ENCODE results near the gene POLR2E. TPM values are rescaled to one million over a fixed set of nuclear protein-coding genes. Genes with fewer than 3 reads are reported as not detected.
A peak's percentile ranks its signal among the peaks of the same experiment; 100 is the strongest.

POLR2E gene
- polyA plus RNA-seq, 1 of the 3 experiments (the other 2 are of a cell fraction), result 283 TPM

DNA sequence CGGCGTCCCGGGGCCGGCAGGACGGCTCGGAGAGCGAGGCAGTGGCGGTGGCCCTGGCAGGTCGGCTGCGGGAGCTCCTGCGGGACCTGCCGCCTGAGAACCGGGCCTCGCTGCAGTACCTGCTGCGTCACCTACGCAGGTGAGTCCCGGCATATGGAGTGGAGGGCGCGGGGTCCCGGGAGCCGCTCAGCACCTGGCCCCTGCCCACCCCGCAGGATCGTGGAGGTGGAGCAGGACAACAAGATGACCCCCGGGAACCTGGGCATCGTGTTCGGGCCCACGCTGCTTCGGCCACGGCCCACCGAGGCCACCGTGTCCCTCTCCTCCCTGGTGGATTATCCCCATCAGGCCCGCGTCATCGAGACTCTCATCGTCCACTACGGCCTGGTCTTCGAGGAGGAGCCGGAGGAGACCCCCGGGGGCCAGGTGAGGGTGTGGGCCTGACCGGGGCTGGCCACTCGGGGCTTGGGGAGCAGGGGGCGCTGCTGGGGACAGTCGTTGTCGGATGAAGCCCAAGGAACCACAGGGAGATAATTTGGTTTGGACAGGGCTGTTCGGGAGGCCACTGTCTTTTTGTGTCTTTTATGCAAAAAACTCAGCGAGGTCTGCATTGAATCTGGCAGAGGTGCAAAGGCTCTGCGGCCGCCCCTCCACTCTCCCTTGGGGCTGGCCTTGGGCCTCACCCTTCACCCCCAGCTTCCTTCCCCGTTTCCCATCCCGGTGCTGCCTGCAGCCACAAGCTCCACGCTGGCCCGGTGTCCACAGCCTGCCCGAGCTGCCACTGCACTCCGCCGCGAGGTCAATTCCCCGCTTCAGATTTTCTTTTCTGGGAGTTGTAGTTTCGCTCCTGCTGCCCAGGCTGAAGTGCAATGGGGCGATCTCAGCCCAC, 12.0 kb downstream of the POLR2E start:
- CTCF ChIA-PET, result interaction anchor here (0.6 to 2.4 kb wide), 7 partner anchors 7 to 161 kb away, joined by 3 to 11 read pairs (median 5); no protein-coding TSS in a partner anchor
- TF ChIP-seq FOXM1 (IDR thresholded peaks at IDR 0.05; ENCODE audit: low read depth) (no peak), EP300 (IDR thresholded peaks at IDR 0.05; ENCODE audit: borderline replicate concordance in 1 of 2, low read depth in 1 of 2, low read length in 1 of 2) (no peak)
- TF ChIP-seq, protein P1, sequence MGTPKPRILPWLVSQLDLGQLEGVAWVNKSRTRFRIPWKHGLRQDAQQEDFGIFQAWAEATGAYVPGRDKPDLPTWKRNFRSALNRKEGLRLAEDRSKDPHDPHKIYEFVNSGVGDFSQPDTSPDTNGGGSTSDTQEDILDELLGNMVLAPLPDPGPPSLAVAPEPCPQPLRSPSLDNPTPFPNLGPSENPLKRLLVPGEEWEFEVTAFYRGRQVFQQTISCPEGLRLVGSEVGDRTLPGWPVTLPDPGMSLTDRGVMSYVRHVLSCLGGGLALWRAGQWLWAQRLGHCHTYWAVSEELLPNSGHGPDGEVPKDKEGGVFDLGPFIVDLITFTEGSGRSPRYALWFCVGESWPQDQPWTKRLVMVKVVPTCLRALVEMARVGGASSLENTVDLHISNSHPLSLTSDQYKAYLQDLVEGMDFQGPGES (IDR thresholded peaks at IDR 0.05; ENCODE audit: low read depth, low read length), result no peak
- TF ChIP-seq, protein P2, sequence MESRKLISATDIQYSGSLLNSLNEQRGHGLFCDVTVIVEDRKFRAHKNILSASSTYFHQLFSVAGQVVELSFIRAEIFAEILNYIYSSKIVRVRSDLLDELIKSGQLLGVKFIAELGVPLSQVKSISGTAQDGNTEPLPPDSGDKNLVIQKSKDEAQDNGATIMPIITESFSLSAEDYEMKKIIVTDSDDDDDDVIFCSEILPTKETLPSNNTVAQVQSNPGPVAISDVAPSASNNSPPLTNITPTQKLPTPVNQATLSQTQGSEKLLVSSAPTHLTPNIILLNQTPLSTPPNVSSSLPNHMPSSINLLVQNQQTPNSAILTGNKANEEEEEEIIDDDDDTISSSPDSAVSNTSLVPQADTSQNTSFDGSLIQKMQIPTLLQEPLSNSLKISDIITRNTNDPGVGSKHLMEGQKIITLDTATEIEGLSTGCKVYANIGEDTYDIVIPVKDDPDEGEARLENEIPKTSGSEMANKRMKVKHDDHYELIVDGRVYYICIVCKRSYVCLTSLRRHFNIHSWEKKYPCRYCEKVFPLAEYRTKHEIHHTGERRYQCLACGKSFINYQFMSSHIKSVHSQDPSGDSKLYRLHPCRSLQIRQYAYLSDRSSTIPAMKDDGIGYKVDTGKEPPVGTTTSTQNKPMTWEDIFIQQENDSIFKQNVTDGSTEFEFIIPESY (IDR thresholded peaks at IDR 0.05; ENCODE audit: borderline replicate concordance, low read depth), result no peak
- no peak overlapping the region for H3K9ac ChIP-seq
- no peak overlapping the region for H3K27ac ChIP-seq (ENCODE audit: low read depth in 2 of 2, low read length in 1 of 2)
- 37% methylated on average over 34 of the region's 59 CpGs for WGBS (ENCODE audit: low lambda C conversion rate)
- H3K4me2 ChIP-seq, result peak overlapping the region; percentile 82
- no peaks in the 10 kb centered on the region for H3K27me3 ChIP-seq (ENCODE audit: insufficient read depth)
- no peaks in the 10 kb centered on the region for H4K20me1 ChIP-seq (ENCODE audit: insufficient read depth)
- H3K9me2 ChIP-seq, result no peaks in the 10 kb centered on the region
- H3K4me3 ChIP-seq (ENCODE audit: low read depth in 2 of 2, low read length in 1 of 2), result peak overlapping the region; percentile 45 to 47
- no peaks in the 10 kb centered on the region for H3K79me2 ChIP-seq (ENCODE audit: insufficient read depth)
- H3K36me3 ChIP-seq (replicated peaks in 1 of 2; ENCODE audit: control insufficient read depth in 1 of 2, insufficient read depth in 2 of 2, low read length in 1 of 2), result peaks cover 0 to 9% of the 10 kb centered on the region in 2 experiments
- H3K9me3 ChIP-seq, result no peaks in the 10 kb centered on the region
- H3K4me1 ChIP-seq (ENCODE audit: control insufficient read depth in 1 of 2, insufficient read depth in 2 of 2, low read depth in 1 of 2, low read length in 1 of 2), result peaks cover 0 to 22% of the 10 kb centered on the region in 2 experiments; a peak in 2 of 4 replicates
- POLR2A ChIA-PET, result interaction anchor here (1.0 to 2.4 kb wide), 2 partner anchors 22 to 186 kb away, joined by 3 to 9 read pairs; partner anchors contain the start of gene CIRBP
- peaks cover 13% of the 10 kb centered on the region for H3F3A ChIP-seq (replicated peaks; ENCODE audit: insufficient read depth)
- no peak for DNase-seq
- H2AFZ ChIP-seq (ENCODE audit: low read depth), result no peak overlapping the region

DNA sequence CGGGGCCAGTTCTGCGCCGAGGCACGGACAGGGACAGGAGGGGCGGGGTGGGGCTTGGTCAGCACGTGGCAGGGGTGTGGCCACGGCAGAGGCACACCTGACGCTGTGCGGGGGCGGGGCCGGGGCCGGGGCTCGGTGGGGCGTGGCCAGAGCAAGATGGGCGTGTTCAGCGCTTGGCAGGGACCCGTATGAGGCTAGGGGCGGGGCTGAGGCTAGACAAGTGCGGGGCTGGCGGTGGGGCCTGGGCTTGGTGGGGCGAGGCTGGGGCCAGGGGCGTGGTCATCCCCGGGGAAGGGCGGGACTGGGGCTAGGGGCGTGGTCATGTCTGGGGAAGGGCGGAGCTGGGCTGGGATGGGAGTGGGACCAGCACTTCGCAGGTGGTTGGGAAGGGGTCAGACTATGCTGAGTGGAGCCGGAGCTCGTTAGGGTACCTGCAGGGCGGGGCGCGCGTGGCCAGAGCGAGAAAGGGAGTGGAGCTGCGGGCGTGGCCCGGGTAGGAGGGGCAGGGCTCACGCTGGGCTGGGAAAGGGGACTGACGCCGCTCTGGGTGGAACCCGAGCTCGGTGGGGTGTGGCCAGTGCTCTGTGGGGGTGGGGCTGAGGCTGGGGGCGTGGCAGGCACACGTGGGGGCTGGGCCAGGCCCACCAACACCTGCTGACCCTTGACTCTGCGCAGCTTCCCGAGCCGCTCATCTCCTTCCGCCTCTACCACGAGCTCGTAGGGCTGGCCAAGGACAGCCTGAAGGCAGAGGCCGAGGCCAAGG, 12.8 kb downstream of the POLR2E start:
- DNase-seq, result peak; percentile 92
- H3K9me3 ChIP-seq, result no peaks in the 10 kb centered on the region
- H3K27ac ChIP-seq (ENCODE audit: low read depth in 2 of 2, low read length in 1 of 2), result no peak overlapping the region
- H3K4me2 ChIP-seq, result peak overlapping the region; percentile 82
- peak overlapping the region; percentile 45 to 47 for H3K4me3 ChIP-seq (ENCODE audit: low read depth in 2 of 2, low read length in 1 of 2)
- H4K20me1 ChIP-seq (ENCODE audit: insufficient read depth), result no peaks in the 10 kb centered on the region
- H3K79me2 ChIP-seq (ENCODE audit: insufficient read depth), result no peaks in the 10 kb centered on the region
- POLR2A ChIA-PET, result interaction anchor here (0.9 to 2.4 kb wide), 3 partner anchors 21 to 187 kb away, joined by 3 to 9 read pairs (median 4); partner anchors contain the start of genes CIRBP and GPX4
- H3K9me2 ChIP-seq, result no peaks in the 10 kb centered on the region
- no peak overlapping the region for H2AFZ ChIP-seq (ENCODE audit: low read depth)
- no peaks in the 10 kb centered on the region for H3K27me3 ChIP-seq (ENCODE audit: insufficient read depth)
- H3K4me1 ChIP-seq (ENCODE audit: control insufficient read depth in 1 of 2, insufficient read depth in 2 of 2, low read depth in 1 of 2, low read length in 1 of 2), result peaks cover 0 to 22% of the 10 kb centered on the region in 2 experiments; a peak in 2 of 4 replicates
- peaks cover 0 to under 1% of the 10 kb centered on the region in 2 experiments for H3K36me3 ChIP-seq (replicated peaks in 1 of 2; ENCODE audit: control insufficient read depth in 1 of 2, insufficient read depth in 2 of 2, low read length in 1 of 2)
- 5% methylated on average over 17 of the region's 51 CpGs for WGBS (ENCODE audit: low lambda C conversion rate)
- H3K9ac ChIP-seq, result no peak overlapping the region
- CTCF ChIA-PET, result interaction anchor here (0.7 to 3.2 kb wide), 9 partner anchors 8 to 113 kb away, joined by 3 to 24 read pairs (median 6); partner anchors contain the start of genes ABCA7, ARHGAP45 and CNN2
- TF ChIP-seq TAF1 (IDR thresholded peaks at IDR 0.05; ENCODE audit: borderline replicate concordance, low read depth, low read length), result no peak
- TF ChIP-seq, protein P3, sequence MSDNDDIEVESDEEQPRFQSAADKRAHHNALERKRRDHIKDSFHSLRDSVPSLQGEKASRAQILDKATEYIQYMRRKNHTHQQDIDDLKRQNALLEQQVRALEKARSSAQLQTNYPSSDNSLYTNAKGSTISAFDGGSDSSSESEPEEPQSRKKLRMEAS (IDR thresholded peaks at IDR 0.05; ENCODE audit: low read depth), result 0 out of 2 replicates have a peak, but pooled peaks have one; percentile 22
- TF ChIP-seq, protein P4, sequence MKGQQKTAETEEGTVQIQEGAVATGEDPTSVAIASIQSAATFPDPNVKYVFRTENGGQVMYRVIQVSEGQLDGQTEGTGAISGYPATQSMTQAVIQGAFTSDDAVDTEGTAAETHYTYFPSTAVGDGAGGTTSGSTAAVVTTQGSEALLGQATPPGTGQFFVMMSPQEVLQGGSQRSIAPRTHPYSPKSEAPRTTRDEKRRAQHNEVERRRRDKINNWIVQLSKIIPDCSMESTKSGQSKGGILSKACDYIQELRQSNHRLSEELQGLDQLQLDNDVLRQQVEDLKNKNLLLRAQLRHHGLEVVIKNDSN (IDR thresholded peaks at IDR 0.05; ENCODE audit: borderline replicate concordance, low read depth), result no peak; the same call in 1 of the 2 replicates
- TF ChIP-seq, protein P5, sequence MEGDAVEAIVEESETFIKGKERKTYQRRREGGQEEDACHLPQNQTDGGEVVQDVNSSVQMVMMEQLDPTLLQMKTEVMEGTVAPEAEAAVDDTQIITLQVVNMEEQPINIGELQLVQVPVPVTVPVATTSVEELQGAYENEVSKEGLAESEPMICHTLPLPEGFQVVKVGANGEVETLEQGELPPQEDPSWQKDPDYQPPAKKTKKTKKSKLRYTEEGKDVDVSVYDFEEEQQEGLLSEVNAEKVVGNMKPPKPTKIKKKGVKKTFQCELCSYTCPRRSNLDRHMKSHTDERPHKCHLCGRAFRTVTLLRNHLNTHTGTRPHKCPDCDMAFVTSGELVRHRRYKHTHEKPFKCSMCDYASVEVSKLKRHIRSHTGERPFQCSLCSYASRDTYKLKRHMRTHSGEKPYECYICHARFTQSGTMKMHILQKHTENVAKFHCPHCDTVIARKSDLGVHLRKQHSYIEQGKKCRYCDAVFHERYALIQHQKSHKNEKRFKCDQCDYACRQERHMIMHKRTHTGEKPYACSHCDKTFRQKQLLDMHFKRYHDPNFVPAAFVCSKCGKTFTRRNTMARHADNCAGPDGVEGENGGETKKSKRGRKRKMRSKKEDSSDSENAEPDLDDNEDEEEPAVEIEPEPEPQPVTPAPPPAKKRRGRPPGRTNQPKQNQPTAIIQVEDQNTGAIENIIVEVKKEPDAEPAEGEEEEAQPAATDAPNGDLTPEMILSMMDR (IDR thresholded peaks at IDR 0.05), result no peak
- H3F3A ChIP-seq (replicated peaks; ENCODE audit: insufficient read depth), result peaks cover 13% of the 10 kb centered on the region
